GM23338 (cell line): ENCODE data around the gene LRMDA. TPM values are rescaled to one million over a fixed set of nuclear protein-coding genes. Genes with fewer than 3 reads are reported as not detected.

ENCODE experiments used
- ATAC-seq: fragments of 200-7000 bp; cut with Tn5 transposase; 3 replicates; pipeline ENCODE4 v1.9.1; 2020
- DNase-seq: peaks from one replicate; pipeline ENCODE4 v3.0.0-alpha.2; 2015; ENCODE audit warnings: low spot score
- H2AFZ ChIP-seq: fragments of 200-600 bp; sonication (generic); 2 replicates; pipeline ENCODE4 v1.8.0; 2016; ENCODE audit warnings: antibody characterized with exemption, mild to moderate bottlenecking, moderate library complexity
- H3F3A ChIP-seq: fragments of 200-600 bp; sonication (generic); replicated peaks from 2 replicates; pipeline ENCODE4 v1.8.0; 2017; ENCODE audit warnings: antibody characterized with exemption, mixed run types, low read depth
- H3K27ac ChIP-seq: fragments of 200-600 bp; sonication (generic); 2 replicates; pipeline ENCODE4 v1.6.1; 2016; ENCODE audit warnings: low read depth
- H3K27me3 ChIP-seq: fragments of 200-600 bp; sonication (generic); 2 replicates; pipeline ENCODE4 v1.8.0; 2016; ENCODE audit warnings: mild to moderate bottlenecking, mixed run types, moderate library complexity; ENCODE audit not compliant: insufficient read depth
- H3K36me3 ChIP-seq: fragments of 200-600 bp; sonication (generic); 2 replicates; pipeline ENCODE4 v1.8.0; 2016; ENCODE audit warnings: mild to moderate bottlenecking; ENCODE audit not compliant: insufficient read depth
- H3K4me1 ChIP-seq: fragments of 200-600 bp; sonication (generic); 2 replicates; pipeline ENCODE4 v1.8.0; 2016; ENCODE audit warnings: mild to moderate bottlenecking, moderate library complexity; ENCODE audit not compliant: insufficient read depth
- H3K4me2 ChIP-seq: fragments of 200-600 bp; sonication (generic); 2 replicates; pipeline ENCODE4 v1.7.1; 2017; ENCODE audit warnings: mixed run types
- H3K4me3 ChIP-seq: fragments of 200-600 bp; sonication (generic); 2 replicates; pipeline ENCODE4 v1.6.1; 2016; ENCODE audit warnings: mixed run types
- H3K79me2 ChIP-seq: fragments of 200-600 bp; sonication (generic); replicated peaks from 2 replicates; pipeline ENCODE4 v1.8.0; 2017; ENCODE audit warnings: mild to moderate bottlenecking; ENCODE audit not compliant: insufficient read depth
- H3K9me2 ChIP-seq: fragments of 200-600 bp; sonication (generic); 2 replicates; pipeline ENCODE4 v1.8.0; 2017; ENCODE audit not compliant: insufficient read depth
- H4K20me1 ChIP-seq: fragments of 200-600 bp; sonication (generic); replicated peaks from 2 replicates; pipeline ENCODE4 v1.8.0; 2017; ENCODE audit warnings: mild to moderate bottlenecking; ENCODE audit not compliant: insufficient read depth
- H3K27ac Mint-ChIP-seq: 2 replicates; pipeline ENCODE4 v1.8.0; 2020; ENCODE audit warnings: inconsistent platforms, mild to moderate bottlenecking, moderate library complexity, mixed read lengths
- H3K27me3 Mint-ChIP-seq: 3 replicates; pipeline ENCODE4 v1.8.0; 2022; ENCODE audit warnings: low read depth, mild to moderate bottlenecking, moderate library complexity, mixed read lengths, inconsistent platforms; ENCODE audit not compliant: insufficient read depth, poor library complexity
- H3K36me3 Mint-ChIP-seq: 3 replicates; pipeline ENCODE4 v1.8.0; 2021; ENCODE audit warnings: low read depth, mild to moderate bottlenecking, inconsistent platforms, moderate library complexity, mixed read lengths
- H3K4me1 Mint-ChIP-seq: 3 replicates; pipeline ENCODE4 v1.8.0; 2020; ENCODE audit warnings: mild to moderate bottlenecking, inconsistent platforms, mixed read lengths
- H3K4me3 Mint-ChIP-seq: 3 replicates; pipeline ENCODE4 v1.8.0; 2021; ENCODE audit warnings: moderate library complexity, mild to moderate bottlenecking, inconsistent platforms, mixed read lengths
- H3K9me3 Mint-ChIP-seq: 3 replicates; pipeline ENCODE4 v1.8.0; 2020; ENCODE audit warnings: moderate library complexity, mild to moderate bottlenecking, inconsistent platforms, mixed read lengths
- CREB1 ChIP-seq: fragments of 250-450 bp; sonication (Bioruptor Pico); IDR thresholded peaks from 2 replicates; pipeline ENCODE4 v1.5.0; 2020; ENCODE audit warnings: low read depth, mild to moderate bottlenecking, moderate library complexity
- CTCF ChIP-seq, 2 experiments: fragments of 200-600 bp in 1 of 2; sonication (generic) in 1 of 2; conservative IDR thresholded peaks; 2 replicates each; pipeline versions ENCODE4 v1.5.1 to v1.6.1; 2016 to 2017; ENCODE audit warnings: antibody characterized with exemption in 2 of 2, low read depth in 2 of 2, mild to moderate bottlenecking in 2 of 2, moderate library complexity in 1 of 2
- ETS1 ChIP-seq: IDR thresholded peaks from 2 replicates; pipeline ENCODE4 v1.6.1; 2016; ENCODE audit warnings: antibody characterized with exemption
- EZH2 ChIP-seq: fragments of 200-600 bp; sonication (generic); IDR thresholded peaks from one replicate; pipeline ENCODE4 v1.8.0; 2017; ENCODE audit warnings: antibody characterized with exemption, mild to moderate bottlenecking, low read depth; ENCODE audit not compliant: unreplicated experiment
- EZH2phosphoT487 ChIP-seq: fragments of 200-600 bp; sonication (generic); IDR thresholded peaks from one replicate; pipeline ENCODE4 v1.8.1; 2018; ENCODE audit warnings: antibody characterized with exemption; ENCODE audit not compliant: unreplicated experiment
- JUNB ChIP-seq: IDR thresholded peaks from one replicate; pipeline ENCODE4 v1.6.1; 2016; ENCODE audit warnings: antibody characterized with exemption; ENCODE audit not compliant: unreplicated experiment
- NANOG ChIP-seq: IDR thresholded peaks from 2 replicates; pipeline ENCODE4 v1.6.1; 2016; ENCODE audit warnings: antibody characterized with exemption, borderline replicate concordance
- POLR2AphosphoS5 ChIP-seq: IDR thresholded peaks from 2 replicates; pipeline ENCODE4 v1.6.1; 2016; ENCODE audit warnings: antibody characterized with exemption, low read depth
- REST ChIP-seq: IDR thresholded peaks from one replicate; pipeline ENCODE4 v1.6.1; 2018; ENCODE audit warnings: antibody characterized with exemption; ENCODE audit not compliant: unreplicated experiment
- STAT1 ChIP-seq: IDR thresholded peaks from one replicate; pipeline ENCODE4 v1.6.1; 2016; ENCODE audit warnings: antibody characterized with exemption; ENCODE audit not compliant: unreplicated experiment
- ZNF114 ChIP-seq: fragments of 250-450 bp; sonication (Bioruptor Pico); IDR thresholded peaks from 2 replicates; pipeline ENCODE4 v1.5.0; 2020; ENCODE audit warnings: mild to moderate bottlenecking, moderate library complexity
- ZNF331 ChIP-seq: fragments of 250-450 bp; sonication (Bioruptor Pico); IDR thresholded peaks from 2 replicates; pipeline ENCODE4 v1.5.0; 2020; ENCODE audit warnings: low read depth, mild to moderate bottlenecking, moderate library complexity
- ZNF462 ChIP-seq: fragments of 250-450 bp; sonication (Bioruptor Pico); IDR thresholded peaks from 2 replicates; pipeline ENCODE4 v1.5.0; 2020; ENCODE audit warnings: mild to moderate bottlenecking, moderate library complexity
- polyA plus RNA-seq: library from polyadenylated mRNA; unstranded; fragments of >200 nt; fragmentation: Nextera tagmentation; extraction: Ambion mirVana; gene quantifications from 2 replicates; pipeline ENCODE4 v1.2.1, GENCODE V29; 2016
- total RNA-seq: library from RNA; depleted of rRNA; stranded (reverse); fragments of >200 nt; shearing (Covaris generic); gene quantifications from 2 replicates; pipeline ENCODE4 v1.2.3, GENCODE V29; 2014

The LRMDA gene
- total and polyA plus RNA-seq, 2 experiments from 2014 or later: 0.90 to 1.8 TPM

DNA sequence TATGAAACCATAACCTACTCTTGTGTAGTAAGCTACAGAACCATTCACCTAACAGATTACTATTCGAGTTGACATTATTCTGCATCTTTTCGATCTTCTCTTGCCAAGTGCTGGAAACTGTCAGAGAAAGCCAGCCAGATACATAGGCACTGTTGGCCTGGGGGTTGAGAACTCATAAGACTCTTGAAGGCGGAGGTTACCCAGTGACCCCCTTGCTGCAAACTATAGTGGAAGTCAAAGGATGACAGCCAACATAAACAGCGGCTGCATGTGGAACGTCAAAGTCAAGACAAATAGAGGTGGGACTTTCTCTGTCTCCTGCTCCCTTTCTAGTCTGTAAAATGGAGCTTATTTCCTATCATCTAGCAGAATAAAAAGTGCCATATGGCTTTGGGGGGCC, 394.2 kb downstream of the LRMDA start:
- no peak overlapping the region for H3K4me3 ChIP-seq
- Mint-ChIP-seq H3K36me3 (no peaks in the 10 kb centered on the region), H3K27ac (no peak overlapping the region), H3K4me1 (no peaks in the 10 kb centered on the region), H3K27me3 (peaks cover 2% of the 10 kb centered on the region), H3K9me3 (no peaks in the 10 kb centered on the region), H3K4me3 (no peak overlapping the region)
- H3K79me2 ChIP-seq: no peaks in the 10 kb centered on the region
- no peaks in the 10 kb centered on the region for H4K20me1 ChIP-seq
- TF ChIP-seq STAT1: no peak
- TF ChIP-seq ZNF114 (CRISPR knock-in tag): no peak
- no peak for TF ChIP-seq CREB1 (CRISPR knock-in tag)
- TF ChIP-seq ETS1: no peak
- TF ChIP-seq POLR2AphosphoS5: no peak
- no peak for TF ChIP-seq NANOG
- no peak for TF ChIP-seq CTCF (conservative IDR thresholded peaks at IDR 0.05; ENCODE audit: low read depth in 2 of 2)
- no peak for TF ChIP-seq ZNF331 (CRISPR knock-in tag)
- TF ChIP-seq EZH2phosphoT487: no peak
- no peak for TF ChIP-seq EZH2
- no peak for TF ChIP-seq ZNF462
- TF ChIP-seq REST: no peak
- no peak for TF ChIP-seq JUNB
- H3K9me2 ChIP-seq: 0 out of 2 replicates have a peak, but pooled peaks cover 14% of the 10 kb centered on the region
- ATAC-seq (no peak), DNase-seq (no peak)
- no peaks in the 10 kb centered on the region for H3K36me3 ChIP-seq
- no peak overlapping the region for H2AFZ ChIP-seq
- H3K4me1 ChIP-seq: no peaks in the 10 kb centered on the region
- no peaks in the 10 kb centered on the region for H3K27me3 ChIP-seq
- no peaks in the 10 kb centered on the region for H3F3A ChIP-seq
- no peak overlapping the region for H3K27ac ChIP-seq
- H3K4me2 ChIP-seq: no peak overlapping the region
